GM15510 (cell line): ENCODE results near the gene GPR6.

ENCODE experiments used
- POLR2A ChIP-seq: IDR thresholded peaks from 3 replicates; pipeline ENCODE4 v1.6.1; 2011; ENCODE audit warnings: borderline replicate concordance; ENCODE audit not compliant: insufficient read length; ENCODE audit errors: extremely low read depth

The GPR6 gene

GRCh38 chr6:109978174-109979032, at the start of gene GPR6:
Gene GPR6 (plus strand): TSS chr6:109978311. CDS start chr6:109979113, 802 bp downstream.
- no peak for TF ChIP-seq POLR2A

GRCh38 chr6:109934293-109934692, 43.8 kb upstream of the GPR6 start:
- TF ChIP-seq POLR2A, result no peak

- TF ChIP-seq POLR2A, result no peak
Observed at GRCh38 chr6:109939654-109940053, 38.5 kb upstream of the GPR6 start.

GRCh38 chr6:109944448-109944847, 33.7 kb upstream of the GPR6 start:
- no peak for TF ChIP-seq POLR2A

- no peak for TF ChIP-seq POLR2A
Observed at GRCh38 chr6:109945091-109945490, 33.0 kb upstream of the GPR6 start.

- TF ChIP-seq POLR2A, result no peak
Observed at GRCh38 chr6:109946979-109947378, 31.1 kb upstream of the GPR6 start.

GRCh38 chr6:109949281-109950065, 28.6 kb upstream of the GPR6 start:
- no peak for TF ChIP-seq POLR2A

- TF ChIP-seq POLR2A, result no peak
Observed at GRCh38 chr6:109955491-109955890, 22.6 kb upstream of the GPR6 start.

- TF ChIP-seq POLR2A, result no peak
Observed at GRCh38 chr6:109958626-109959025, 19.5 kb upstream of the GPR6 start.

GRCh38 chr6:109961611-109962041, 16.5 kb upstream of the GPR6 start:
- TF ChIP-seq POLR2A, result no peak

- no peak for TF ChIP-seq POLR2A
Observed at GRCh38 chr6:109962271-109962670, 15.8 kb upstream of the GPR6 start.

GRCh38 chr6:109963598-109964170, 14.4 kb upstream of the GPR6 start:
- TF ChIP-seq POLR2A, result no peak

- no peak for TF ChIP-seq POLR2A
Observed at GRCh38 chr6:109964949-109965348, 13.2 kb upstream of the GPR6 start.

- no peak for TF ChIP-seq POLR2A
Observed at GRCh38 chr6:109966299-109966698, 11.8 kb upstream of the GPR6 start.

- TF ChIP-seq POLR2A, result no peak
Observed at GRCh38 chr6:109977791-109978173, 329 bp upstream of the GPR6 start.

- TF ChIP-seq POLR2A, result no peak
Observed at GRCh38 chr6:109979033-109979921, 1.2 kb downstream of the GPR6 start.
